Hematopoietic multipotent progenitor cell treated with erythropoietin and hydrocortisone succinate and interleukin-3 and kit ligand, for 8 days (in vitro differentiated cells): ENCODE data around the gene KRT34.
"Not testable (repeated sequence)": the region's sequence is repeated elsewhere in the genome, so short reads cannot be mapped to it uniquely, and the experiment has no call there.

Experiments
- DNase-seq: peaks from one replicate; pipeline ENCODE4 v3.0.0-alpha.2; 2015

The KRT34 gene

DNA sequence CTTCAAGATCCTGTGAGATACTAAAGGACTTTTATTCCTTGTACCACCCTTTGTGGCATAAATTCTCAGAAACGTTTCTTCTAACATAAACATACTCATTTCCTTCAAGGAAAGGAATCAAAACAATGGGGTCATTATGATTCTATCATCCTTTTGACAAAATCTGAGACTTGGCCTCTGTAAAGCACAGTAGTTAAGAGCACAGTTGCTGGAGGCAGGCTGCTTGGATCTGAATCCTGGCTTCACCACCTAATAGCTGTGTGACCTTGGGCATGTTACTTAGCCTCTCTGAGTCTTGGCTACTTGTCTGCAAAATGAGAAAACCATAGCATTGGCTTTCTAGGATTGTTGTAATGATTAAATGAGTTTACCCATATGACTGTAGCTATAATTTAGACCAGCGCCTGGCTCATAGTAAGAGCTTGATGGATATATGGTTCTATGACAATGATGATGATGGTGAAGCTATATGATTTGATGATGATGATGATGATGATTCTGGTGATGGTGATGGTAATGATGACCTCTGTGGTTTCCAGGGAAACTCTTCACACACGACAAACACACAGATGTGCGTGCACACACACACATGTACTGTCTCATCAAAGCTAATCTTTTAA lies 21.4 kb upstream of the KRT34 start:
- no peak for DNase-seq

DNA sequence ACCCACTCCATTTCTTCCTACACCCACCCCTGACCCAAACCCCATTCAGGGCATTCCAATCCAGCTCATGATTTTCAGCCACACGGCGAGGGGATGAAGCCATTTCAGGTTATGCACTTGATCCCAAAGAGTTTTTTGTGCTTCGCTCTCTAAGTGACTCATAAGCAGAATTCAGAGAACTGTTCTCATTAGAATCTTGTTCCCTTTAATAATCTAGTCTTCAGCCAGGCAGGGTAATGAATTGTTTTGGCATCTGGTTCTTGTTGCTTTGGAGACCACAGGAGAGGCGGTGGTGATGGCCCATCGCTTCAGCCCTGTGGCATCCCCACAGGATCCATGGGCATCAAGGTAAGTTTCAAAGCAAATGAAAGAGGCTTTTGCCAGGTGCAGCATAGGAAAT lies 20.1 kb upstream of the KRT34 start:
- DNase-seq = no peak

DNA sequence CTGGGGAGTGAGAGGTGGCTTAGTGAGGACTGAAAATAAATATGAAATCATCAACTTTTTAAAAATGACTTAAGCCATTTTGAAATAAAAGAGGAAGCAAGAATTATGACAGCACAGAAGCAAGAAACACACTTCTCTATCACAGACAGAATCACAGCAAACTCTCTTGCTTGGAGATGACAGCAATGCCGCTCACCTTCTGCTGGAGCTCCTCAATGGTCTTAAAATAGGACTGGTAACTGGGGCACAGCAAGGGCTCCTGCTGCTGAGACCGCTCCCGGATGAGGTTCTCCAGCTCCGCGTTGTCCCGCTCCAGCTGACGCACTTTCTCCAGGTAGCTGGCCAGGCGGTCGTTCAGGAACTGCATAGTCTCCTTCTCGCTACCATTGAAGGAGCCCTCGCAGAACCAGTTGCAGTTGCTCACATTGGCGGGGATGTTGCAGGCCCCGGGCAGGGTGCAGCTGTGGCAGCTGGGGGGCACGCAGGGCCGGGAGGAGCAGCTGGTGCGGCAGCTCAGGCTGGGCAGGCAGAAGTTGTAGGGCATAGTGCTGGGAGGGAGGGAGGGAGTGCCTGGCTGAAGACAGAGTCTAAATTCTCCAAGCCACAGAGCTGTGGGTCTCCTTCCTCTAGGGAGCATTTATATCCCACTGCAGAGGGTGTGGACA lies 15.0 kb upstream of the KRT34 start, which contains the start of gene KRT31:
TSS of gene KRT31 (minus strand) at position 613 of the 665 bp plus-strand sequence. CDS start at position 544, 69 bp downstream.
- no peak for DNase-seq

DNA sequence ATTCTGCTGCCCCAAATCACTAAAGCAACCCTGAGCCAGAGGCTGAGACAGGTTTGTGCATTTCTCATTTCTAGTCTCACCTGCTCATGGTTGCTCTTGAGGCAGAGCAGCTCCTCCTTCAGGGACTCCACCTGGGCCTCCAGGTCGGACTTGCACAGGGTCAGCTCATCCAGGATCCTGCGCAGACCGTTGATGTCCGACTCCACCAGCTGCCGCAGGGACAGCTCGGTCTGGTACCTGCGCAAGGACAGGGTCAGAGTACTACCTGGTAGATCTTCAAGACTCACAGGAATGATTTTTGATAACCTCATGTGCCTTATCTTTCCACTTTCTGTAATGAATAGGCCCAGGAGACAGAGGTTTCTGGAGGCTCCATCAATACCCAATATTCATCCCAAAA lies 14.2 kb upstream of the KRT34 start:
- DNase-seq = no peak

DNA sequence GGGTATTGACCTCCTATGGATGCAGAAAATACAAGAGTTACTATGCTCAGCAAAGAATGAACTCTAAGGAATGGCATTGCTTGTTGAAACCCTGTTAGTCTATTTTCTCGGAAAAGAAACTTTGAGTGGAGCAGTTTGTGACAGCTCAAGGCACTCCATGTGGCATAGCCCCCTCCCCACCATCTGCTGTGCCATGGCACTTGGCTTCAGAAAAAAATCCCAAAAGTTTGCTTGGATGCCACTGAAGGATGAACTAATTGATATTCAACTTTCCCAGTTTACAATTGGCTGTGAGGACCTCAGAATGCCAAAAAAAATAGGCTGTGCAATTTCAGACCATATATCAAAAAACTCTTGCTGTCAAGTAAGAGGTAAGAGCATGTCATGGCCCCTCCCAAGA lies 13.5 kb upstream of the KRT34 start:
- DNase-seq = no peak

DNA sequence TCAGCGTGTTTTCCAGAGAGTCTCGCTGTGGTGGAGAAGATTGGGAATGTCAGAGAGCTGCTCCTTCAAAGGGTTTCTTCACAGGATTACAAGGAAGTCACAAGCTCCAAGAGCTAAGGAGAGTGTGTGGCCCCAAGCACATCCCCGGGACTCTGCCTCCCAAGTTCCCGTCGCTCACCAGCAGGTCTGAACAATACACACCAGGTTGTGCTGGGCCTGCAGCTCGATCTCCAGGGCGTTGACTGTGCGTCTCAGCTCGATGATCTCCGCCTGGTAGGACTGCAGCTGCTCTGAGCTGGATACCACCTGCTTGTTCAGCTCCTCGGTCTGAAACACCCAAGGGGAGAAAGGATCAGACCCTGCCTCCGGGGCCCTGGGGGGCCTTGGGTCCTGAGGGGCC lies 12.9 kb upstream of the KRT34 start:
- DNase-seq = not testable (repeated sequence)

DNA sequence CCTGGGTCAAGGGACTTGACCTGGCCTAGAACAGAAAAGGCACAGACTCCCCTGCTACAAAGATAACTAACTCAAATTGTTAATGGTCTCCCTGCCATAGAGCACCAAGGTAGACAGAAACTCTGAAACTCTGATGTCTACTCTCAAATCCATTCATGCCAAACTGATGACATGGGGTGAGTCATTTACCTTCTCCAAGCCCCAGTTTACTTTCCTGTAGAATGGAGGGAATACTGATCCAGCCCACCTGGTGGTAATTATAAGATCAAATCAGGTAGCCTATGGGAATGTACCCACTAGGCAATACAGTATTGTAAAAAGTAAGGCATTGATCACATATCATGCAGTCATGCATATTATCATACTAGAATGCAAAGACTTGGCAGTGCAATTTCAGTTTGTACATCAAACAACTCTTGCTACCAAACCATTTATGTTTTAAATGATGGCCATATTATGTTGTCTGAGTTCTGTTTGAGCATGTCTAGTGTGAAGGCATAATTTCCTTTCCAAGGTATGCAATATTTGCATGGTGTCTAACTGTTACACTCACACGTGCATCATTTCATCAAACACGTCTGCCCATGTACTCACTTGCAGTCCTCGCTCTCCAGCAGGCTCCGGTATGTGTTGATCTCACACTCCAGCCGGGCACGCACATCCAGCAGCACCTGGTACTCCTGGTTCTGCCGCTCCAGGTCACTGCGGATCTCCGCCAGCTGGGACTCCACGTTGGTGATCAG lies 12.3 kb upstream of the KRT34 start:
- DNase-seq = no peak

DNA sequence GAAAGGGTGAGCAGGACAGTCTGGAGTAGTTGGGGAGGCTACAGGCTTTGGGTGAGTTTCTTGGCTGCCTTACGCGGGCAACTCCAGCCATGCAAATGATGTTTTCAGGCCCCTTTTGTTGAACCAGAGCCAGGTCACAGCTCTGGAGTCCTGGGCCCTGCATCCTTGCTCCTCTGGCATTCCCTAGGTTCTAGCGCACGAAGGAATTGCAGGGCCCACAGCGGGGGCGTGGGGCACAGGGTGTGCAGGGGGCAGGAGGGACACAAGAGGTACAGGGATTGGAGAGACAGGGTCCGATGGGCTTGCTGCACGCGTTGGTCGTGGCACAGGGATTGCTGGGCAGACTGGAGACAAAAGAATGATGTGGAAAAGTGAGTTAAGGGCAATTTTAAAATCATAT lies 11.7 kb upstream of the KRT34 start:
- no peak for DNase-seq

DNA sequence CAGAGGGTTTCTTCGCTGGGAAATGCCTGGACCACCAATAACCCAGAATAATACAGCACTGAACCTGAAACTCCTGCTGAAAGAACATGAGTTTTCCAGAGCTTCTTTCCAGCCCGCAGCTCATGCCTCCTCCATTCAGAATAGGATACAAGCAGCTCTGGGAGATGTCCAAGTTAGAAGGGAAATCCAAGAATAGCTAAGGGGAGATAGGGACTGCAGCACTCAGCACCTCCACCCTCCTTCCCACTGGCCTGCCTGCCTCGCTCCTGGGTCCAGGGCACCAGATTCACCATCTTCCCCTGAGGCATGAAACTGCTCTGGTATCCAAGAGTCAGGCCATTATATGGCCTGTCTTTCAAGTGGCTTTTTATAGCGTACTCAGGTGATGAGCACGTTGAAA lies 11.2 kb upstream of the KRT34 start:
- DNase-seq = no peak

DNA sequence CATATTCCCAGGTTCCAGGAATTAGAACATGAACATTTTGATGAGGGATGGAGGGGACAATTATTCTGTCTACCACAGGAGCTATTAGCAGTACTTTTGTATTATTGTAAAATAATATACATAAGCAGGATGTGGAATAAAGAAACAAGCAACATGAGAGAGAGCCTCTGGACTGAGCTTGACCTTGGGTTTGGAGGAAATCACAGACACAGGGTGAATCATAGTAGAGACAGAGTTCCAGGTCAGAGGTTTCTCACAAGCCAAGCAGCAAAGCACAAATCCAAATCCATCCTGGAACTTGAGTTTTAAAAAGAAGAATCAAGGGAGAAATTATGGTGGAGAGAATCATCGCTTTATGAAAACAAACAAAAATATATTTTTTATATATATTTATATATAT lies 10.2 kb upstream of the KRT34 start:
- no peak for DNase-seq

DNA sequence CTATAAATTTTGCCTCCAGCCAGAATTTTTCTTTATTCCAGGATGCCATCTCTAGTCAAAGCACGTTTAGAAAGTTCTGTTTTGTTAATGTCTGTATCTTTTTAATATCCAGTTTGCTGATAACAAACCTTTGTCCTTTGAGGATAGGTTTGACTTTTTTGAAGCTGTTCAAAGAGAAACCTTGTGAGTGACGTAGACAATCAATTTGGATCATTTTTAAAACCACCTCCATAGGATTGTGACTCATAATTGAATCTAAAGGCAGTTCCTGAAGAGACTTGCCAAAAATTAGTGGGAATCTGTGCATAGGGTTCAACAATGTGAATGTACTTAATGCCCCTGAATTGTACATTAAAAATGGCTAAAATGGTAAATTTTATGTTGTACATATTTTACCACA lies 9.4 kb upstream of the KRT34 start:
- no peak for DNase-seq

DNA sequence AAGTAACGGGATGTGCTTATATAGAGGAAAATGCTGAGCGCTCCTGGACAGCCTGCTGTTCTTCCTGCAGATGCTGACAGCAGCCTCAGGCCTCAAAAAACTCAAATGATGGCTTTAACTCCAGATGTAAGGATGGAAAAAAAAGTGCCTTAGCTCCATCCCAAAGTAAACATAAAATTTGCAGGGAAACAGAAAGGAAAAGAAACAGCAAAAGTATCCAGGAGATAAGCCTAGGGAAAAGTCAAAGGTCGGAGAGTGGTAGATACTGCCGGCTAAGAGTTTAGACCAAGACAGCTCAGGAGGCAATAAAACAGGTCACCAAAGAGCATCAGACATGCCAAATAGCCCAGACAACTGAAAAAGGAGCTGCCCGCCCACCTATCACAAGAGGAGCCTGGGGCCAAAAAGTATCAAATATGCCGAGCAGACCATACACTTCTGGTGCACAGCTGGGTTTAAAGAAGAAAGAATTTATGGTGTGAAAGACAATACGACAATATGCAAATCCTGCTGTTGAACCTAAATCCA lies 8.4 kb upstream of the KRT34 start:
- DNase-seq = no peak

DNA sequence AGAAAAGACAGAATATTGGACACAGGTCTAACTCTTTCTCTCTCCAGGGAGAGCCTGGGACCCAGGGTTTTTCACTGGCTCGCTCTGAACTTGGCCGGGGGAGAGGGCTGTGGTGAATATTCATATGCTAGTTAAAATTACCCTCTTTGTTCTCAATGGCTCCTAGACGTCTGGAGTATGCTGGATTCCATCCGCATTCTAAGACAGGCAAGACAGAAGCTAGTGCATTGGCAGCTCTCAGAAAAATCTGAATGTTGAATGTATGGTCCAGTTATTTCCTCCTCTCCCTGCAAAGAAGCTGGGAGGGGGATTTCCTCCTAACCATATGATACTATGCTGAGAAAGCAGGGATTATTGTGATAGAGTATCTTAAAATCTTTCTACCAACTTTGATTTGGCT lies 5.6 kb upstream of the KRT34 start:
- no peak for DNase-seq

DNA sequence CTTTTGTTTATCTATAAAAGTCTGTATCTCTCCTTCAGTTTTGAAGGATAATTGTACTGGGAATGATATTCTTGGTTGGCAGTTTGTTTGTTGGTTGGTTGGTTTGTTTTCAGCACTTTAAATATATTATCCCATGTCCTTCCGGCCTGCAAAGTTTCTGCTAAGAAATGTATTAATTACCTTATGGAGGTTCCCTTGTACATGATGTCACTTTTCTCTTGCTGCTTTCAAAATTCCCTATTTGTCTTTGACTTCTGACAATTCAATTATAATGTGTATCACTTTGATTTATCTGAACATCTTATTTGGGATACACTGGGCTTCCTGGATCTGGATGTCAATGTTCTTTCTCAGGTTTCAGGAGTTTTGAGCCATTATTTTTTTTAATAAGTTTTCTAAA lies 4.1 kb upstream of the KRT34 start:
- no peak for DNase-seq

DNA sequence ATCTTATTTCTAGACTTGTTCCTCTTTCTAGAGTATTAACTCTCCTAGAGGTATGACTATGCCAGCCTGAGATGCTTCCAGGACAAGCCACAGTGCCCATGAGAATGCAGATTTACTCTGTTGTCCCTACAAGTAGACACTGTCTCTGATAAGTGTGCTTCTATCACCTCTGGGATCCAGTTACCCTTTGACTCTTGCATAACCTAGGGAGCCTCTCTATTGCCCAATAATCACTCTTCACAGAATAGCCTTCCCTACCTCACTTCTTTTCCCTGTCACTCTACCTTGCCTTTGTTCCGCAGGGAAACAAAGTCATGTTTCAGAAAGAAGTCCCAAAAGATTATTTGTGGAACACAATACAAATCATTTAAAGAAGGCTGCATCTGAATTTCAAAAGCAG lies 1.6 kb upstream of the KRT34 start:
- no peak for DNase-seq

DNA sequence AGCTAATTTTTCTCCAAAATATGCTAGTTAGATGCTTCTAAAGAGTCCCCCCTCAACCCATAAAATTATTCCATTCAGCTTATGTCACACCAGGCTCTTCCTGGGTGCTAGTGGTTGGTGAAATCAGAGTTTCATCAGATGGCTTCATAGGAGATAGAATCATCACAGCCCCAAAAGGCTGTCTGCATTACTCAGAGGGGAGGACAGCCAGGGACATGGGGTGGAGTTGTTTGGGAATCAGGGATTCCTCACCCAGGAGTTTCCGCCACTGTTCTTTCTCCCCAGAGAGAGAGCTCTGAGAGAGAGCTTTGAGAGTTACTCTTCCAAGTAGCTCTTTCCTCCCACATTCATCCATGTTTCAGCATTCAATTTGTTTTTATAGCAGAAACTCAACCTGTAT lies 288 bp upstream of the KRT34 start:
- DNase-seq = no peak

DNA sequence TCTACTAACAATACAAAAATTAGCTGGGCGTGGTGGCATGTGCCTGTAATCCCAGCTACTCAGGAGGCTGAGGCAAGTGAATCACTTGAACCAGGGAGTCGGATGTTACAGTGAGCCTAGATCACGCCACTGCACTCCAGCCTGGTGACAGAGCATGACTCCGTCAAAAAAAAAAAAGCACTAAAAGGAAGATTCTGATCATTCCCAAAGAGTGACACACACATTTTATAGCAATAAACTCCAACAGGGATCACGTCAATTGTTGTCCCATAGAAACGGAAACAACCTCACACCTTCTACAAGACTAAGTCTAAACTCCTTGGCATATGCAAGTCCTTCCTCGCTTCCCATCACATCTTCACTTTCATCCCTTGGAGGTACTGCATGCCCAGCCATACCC lies 2.0 kb downstream of the KRT34 start:
- DNase-seq = not testable (repeated sequence)

DNA sequence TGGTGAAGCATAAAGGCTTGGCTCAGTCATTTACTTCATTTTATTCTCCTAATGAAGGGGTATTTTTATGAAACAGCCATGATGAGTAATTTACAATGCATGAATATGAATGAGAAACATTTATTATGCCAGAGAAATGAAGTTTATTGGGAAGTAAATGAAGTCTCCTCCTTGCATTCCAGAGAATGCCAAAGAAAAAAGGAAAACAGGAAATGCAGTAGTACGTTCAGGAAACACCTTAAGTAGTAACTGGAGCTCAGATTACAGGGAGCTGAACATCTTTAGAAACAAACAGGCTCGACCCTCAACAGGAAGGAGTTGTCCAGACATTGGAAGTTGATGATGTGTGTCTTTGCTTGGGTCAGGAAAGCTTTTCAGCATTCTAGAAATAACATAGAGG lies 4.6 kb downstream of the KRT34 start:
- DNase-seq = no peak

DNA sequence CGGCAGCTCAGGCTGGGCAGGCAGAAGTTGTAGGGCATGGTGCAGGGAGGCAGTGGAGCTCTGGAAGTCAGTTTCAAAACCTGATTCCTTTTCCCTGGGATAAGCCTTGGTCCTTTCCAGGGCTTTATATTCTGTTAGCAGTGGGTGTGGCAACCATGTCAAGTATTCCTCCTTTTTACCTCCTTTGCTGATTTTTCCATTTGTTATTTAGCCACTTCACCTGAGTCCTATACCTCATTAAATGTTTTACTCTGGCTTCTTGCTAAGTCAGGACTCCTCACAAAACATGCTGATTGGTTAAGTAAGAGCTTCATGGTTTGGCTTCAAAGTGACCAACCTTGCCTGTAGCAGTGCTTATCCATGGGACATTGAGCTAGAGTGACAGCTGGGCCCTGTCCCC lies 12.4 kb downstream of the KRT34 start, which contains the start of gene KRT33B:
TSS of gene KRT33B (minus strand) at position 101 of the 400 bp plus-strand sequence. CDS start at position 38, 63 bp downstream.
- DNase-seq = no peak

DNA sequence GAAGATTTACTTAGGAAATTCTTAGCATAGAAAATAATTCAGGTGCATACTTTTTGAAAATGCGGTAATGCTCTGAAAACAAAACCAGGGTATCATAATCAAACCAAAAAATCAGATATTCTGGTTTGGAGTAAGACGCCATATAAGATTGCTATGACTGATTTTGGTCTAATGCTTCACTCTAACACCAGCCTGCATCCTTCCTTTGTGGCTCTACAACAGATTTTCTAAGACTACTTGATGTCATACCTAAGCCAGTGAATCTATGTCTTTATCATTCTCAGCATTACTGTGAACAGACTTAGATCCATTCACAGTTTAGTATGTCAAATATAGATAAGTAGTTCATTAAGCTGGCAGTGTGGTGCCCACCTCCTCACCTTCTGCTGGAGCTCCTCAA lies 13.1 kb downstream of the KRT34 start:
- DNase-seq = no peak

DNA sequence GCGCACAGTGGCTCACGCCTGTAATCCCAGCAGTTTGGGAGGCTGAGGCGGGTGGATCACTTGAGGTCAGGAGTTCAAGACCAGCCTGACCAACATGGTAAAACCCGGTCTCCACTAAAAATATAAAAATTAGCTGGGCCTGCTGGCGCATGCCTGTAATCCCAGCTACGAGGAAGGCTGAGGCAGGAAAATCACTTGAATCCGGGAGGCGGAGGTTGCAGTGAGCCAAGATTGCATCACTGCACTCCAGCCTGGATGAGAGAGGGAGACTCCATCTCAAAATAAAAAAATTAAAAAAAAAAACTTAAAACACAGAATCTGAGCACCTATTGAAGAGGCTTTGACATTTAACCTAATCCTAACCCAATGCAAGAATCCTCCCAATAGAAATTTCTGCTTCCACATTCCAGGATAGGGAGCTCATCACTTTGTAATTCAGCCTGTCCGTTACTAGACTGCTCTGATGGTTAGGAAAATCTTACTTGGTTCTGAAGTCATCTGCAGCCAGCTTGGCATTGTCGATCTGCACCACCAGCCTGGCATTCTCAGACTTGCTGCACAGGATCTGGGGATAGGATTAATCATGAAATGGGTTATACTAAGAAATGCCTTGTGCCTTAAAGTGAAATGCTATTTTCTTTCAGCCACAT lies 14.6 kb downstream of the KRT34 start:
- no peak for DNase-seq

DNA sequence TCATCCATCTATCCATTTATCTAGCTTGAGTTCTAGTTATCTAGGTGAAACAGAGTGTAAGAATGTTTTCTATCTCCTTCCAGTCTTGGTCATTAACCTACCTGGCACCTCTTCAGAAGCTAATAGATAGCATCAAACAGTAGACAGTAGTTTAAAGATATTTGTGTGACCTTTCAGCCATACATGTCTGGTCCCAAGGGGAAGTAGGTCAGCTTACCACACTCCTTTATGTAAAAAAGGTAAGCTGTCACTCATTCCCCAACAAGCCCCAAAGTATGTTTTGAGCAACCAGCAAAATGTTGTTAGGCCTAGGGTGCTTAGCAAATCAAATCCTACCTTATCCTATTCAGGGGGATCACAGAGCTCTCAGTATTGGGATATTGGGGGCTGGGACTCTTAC lies 16.0 kb downstream of the KRT34 start:
- DNase-seq = no peak

DNA sequence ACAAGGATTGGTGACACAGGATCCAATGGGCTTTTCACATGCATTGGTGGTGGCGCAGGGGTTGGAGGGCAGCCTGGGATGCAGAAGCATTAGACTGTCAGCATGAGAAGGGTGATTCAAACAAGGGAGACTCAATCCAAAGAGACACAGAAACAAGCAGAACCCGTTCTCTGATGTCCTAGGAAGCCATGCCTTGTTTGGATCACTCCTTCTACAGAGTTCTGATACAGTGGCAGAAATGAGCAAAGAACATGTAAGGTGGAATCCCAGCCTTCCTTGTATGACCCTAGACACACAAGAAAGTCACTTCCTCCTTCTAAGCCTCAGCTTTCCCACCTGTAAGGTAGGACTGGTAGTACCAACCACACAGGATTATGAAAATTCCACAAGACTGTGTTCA lies 18.2 kb downstream of the KRT34 start:
- no peak for DNase-seq
